ENCODE measurements around the gene SDR39U1.

GRCh38 chr14:24422261-24422660 is 20.3 kb downstream of the SDR39U1 start:
- TF ChIP-seq, protein P1, sequence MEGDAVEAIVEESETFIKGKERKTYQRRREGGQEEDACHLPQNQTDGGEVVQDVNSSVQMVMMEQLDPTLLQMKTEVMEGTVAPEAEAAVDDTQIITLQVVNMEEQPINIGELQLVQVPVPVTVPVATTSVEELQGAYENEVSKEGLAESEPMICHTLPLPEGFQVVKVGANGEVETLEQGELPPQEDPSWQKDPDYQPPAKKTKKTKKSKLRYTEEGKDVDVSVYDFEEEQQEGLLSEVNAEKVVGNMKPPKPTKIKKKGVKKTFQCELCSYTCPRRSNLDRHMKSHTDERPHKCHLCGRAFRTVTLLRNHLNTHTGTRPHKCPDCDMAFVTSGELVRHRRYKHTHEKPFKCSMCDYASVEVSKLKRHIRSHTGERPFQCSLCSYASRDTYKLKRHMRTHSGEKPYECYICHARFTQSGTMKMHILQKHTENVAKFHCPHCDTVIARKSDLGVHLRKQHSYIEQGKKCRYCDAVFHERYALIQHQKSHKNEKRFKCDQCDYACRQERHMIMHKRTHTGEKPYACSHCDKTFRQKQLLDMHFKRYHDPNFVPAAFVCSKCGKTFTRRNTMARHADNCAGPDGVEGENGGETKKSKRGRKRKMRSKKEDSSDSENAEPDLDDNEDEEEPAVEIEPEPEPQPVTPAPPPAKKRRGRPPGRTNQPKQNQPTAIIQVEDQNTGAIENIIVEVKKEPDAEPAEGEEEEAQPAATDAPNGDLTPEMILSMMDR (IDR thresholded peaks at IDR 0.05; ENCODE audit: low read depth, low read length), result no peak
- TF ChIP-seq EZH2phosphoT487 (IDR thresholded peaks at IDR 0.05; ENCODE audit: low read depth), result no peak
